Right cardiac atrium (tissue), 5 donors: Measurements from ENCODE around the gene KCNG2. TPM values are rescaled to one million over a fixed set of nuclear protein-coding genes. Genes with fewer than 3 reads are reported as not detected.

Experiments used
- ATAC-seq, 2 donors: fragments of 200-7000 bp; cut with Tn5 transposase; one replicate each; pipeline versions ENCODE4 v1.8.0 to v1.9.1; 2020; ENCODE audit warnings: moderate library complexity in 2 of 2, mild to moderate bottlenecking in 1 of 2
- DNase-seq, 3 donors: peaks; one replicate each; pipeline ENCODE4 v3.0.0-alpha.2; 2020
- H3K27ac ChIP-seq: one replicate; pipeline ENCODE4 v1.5.1; 2013; ENCODE audit warnings: mild to moderate bottlenecking, low read length, control low read depth, moderate library complexity
- H3K27me3 ChIP-seq: one replicate; pipeline ENCODE4 v1.6.1; 2013; ENCODE audit not compliant: control insufficient read depth, insufficient read depth
- H3K4me1 ChIP-seq: one replicate; pipeline ENCODE4 v1.6.1; 2013; ENCODE audit warnings: low read length; ENCODE audit not compliant: control insufficient read depth, insufficient read depth
- H3K4me3 ChIP-seq: one replicate; pipeline ENCODE4 v1.5.1; 2013; ENCODE audit warnings: low read length, control low read depth
- H3K9me3 ChIP-seq: one replicate; pipeline ENCODE4 v1.6.1; 2013; ENCODE audit warnings: low read length; ENCODE audit not compliant: control insufficient read depth
- WGBS: extraction: QIAGEN DNeasy Blood & Tissue Kit; methylation state at CpG from one replicate; pipeline ENCODE4 v1.1.7; 2013; 5-methylcytosine and 5-hydroxymethylcytosine counted together
- intact Hi-C, 4 donors: fragments of 100-400 bp; cut with DNase I; formaldehyde crosslinking; loops; one replicate each; pipeline versions ENCODE4 v1.11.0 to v1.14.0; 2022 to 2023
- polyA plus RNA-seq: library from polyadenylated mRNA; stranded (reverse); fragments of 200-250 nt; gene quantifications from one replicate; pipeline ENCODE4 v1.2.3, GENCODE V29; 2013
- total RNA-seq, 4 donors: library from RNA; stranded (reverse); fragmentation: NEBNext Ultra II Directional; extraction: Animal tissue kit (Norgen Biotek cat#: 25700); gene quantifications; one replicate each; pipeline ENCODE4 v1.2.1, GENCODE V29; 2021
- donor health status: healthy with polysubstance abuse.
- donor health status: DM: no; HTN: yes; CAD: no.
- donor health status: DM: no; HTN: no; CAD: no.
- donor health status: DM: no; HTN: yes; CAD: no; lungs with severe emphysema.
- donor health status: DM: yes; HTN: yes; CAD: no.

KCNG2 gene
- total and polyA plus RNA-seq, 5 donors, result 0.15 to 0.37 TPM; not detected in 3

DNA sequence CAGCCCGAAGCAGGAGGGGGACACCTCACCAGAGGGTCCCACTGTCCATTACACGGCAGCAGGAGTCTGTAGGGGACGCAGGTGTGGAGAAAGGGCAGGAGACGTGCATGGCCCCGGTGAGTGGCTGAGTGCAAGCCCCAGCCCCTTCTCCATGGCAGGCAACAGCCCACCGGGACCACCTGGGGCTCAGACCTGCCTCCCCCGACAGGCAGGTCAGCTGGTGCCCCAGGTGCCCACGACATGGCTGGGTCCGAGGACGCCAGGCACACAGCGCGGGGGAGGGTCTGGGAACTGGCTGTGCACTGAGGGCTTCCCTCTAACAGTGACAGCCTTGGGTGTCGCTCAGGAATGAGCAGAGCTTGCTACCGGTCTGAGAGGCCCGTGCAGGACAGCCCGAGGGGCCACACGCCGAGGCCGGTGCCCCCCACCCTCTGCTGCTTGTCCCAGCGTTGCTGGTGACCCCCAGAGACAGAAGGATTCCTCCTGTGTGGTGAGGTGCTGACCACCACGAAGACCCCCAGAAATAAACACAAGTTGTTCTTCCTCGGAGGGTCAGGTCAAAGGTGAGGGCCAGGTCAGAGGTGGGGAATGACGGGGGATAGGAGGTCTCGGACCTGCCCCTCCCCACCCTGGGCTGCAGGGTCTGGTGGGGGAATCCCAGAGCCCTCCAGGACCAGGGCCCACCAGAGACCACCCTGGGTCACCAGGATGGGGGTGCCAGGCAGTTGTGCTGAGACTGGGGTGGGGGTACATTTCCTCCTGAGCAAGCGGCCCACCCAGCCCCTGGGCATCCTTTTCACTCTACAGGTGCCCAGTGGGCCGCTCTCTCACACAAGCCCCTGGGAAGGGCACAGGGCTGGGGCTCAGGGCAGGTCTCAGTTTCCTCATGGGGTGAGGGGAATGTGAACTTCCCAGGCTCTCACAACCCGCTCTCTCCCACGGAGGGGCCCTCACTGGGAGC, 103.2 kb downstream of the KCNG2 start:
- H3K27me3 ChIP-seq, result no peaks in the 10 kb centered on the region
- no peaks in the 10 kb centered on the region for H3K4me1 ChIP-seq
- H3K9me3 ChIP-seq, result no peaks in the 10 kb centered on the region
- H3K4me3 ChIP-seq, result no peak overlapping the region
- WGBS, result 94% methylated on average over 28 of the region's 28 CpGs
- intact Hi-C loops, result no loop called here
- no peak for ATAC-seq
- peak; percentile 6 to 48 (median 26) for DNase-seq
- no peak overlapping the region for H3K27ac ChIP-seq

DNA sequence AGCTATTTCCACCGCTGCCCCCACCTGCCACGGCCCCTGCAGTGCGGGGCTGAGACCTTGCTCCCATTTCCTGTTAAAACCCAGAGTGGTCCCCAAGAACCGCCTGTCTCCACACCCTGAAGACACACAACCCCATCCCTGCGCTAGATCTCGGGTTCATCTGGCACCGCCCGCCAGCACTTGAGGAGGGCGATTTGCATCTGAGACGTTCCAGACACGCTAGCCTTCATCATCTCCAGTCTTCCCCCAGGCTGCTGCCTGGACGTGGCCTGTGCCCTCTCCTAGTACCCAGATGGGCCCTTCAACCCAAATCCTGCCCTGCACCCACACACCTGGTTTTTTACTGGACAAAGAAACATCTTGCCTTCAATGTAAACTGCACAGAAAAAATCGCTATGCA, 103.9 kb downstream of the KCNG2 start:
- 96% methylated on average over 13 of the region's 13 CpGs for WGBS
- DNase-seq (peak in 1 of 3 donors; percentile 32), ATAC-seq (no peak)
- H3K27ac ChIP-seq, result no peak overlapping the region
- intact Hi-C loops, result no loop called here
- H3K4me3 ChIP-seq, result no peak overlapping the region
- no peaks in the 10 kb centered on the region for H3K4me1 ChIP-seq
- no peaks in the 10 kb centered on the region for H3K27me3 ChIP-seq
- H3K9me3 ChIP-seq, result no peaks in the 10 kb centered on the region

DNA sequence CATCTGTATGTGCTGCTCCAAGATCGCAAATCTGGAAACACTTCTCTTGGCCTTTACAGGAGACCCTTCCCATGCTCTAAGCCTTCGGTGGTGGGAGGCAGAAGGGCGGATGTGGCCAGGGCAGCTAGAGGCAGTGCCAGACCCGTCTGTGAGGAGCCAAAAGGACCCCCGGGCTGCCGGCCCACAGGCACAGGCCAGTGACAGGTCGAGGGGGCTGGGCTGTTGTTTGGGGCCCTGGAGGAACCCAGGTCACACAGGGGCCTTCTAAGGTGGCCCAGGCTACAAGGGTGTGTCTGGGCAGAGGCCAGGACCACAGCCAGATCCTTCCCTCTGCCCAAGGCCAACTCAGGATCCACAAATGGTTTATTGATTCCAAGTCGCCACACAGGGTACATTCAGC, 104.3 kb downstream of the KCNG2 start:
- no peaks in the 10 kb centered on the region for H3K4me1 ChIP-seq
- no peak for DNase-seq
- WGBS, result 89% methylated on average over 8 of the region's 8 CpGs

DNA sequence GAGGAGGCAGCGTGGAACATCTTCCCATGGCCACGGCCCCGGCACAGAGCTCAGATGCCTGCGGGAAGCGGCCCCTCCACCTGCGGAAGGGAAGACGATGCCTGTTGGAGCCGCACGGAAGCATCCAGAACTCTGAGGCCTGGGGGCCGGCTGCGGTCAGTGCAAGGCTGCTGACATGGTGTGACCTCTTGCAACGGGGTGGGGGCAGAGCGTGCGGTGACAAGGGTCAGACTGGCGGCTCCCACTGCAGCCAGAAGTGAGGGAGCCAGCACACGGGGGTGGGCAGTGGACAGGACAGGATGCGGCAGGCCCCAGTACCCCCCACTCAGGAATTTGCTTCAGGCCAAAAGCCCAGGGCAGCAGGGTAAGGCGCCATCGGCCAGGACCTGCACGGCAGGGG, 104.9 kb downstream of the KCNG2 start:
- no peak overlapping the region for H3K4me3 ChIP-seq
- no peak for DNase-seq
- no peak for ATAC-seq
- no peak overlapping the region for H3K27ac ChIP-seq
- no peaks in the 10 kb centered on the region for H3K4me1 ChIP-seq
- WGBS, result 99% methylated on average over 20 of the region's 20 CpGs
- intact Hi-C loops, result no loop called here
- H3K27me3 ChIP-seq, result no peaks in the 10 kb centered on the region
- no peaks in the 10 kb centered on the region for H3K9me3 ChIP-seq

More for the DNA sequence above, 104.3 kb downstream of the KCNG2 start:
- no peak for ATAC-seq
- no peaks in the 10 kb centered on the region for H3K9me3 ChIP-seq
- H3K27ac ChIP-seq, result no peak overlapping the region
- no peak overlapping the region for H3K4me3 ChIP-seq
- no peaks in the 10 kb centered on the region for H3K27me3 ChIP-seq
- intact Hi-C loops, result no loop called here

DNA sequence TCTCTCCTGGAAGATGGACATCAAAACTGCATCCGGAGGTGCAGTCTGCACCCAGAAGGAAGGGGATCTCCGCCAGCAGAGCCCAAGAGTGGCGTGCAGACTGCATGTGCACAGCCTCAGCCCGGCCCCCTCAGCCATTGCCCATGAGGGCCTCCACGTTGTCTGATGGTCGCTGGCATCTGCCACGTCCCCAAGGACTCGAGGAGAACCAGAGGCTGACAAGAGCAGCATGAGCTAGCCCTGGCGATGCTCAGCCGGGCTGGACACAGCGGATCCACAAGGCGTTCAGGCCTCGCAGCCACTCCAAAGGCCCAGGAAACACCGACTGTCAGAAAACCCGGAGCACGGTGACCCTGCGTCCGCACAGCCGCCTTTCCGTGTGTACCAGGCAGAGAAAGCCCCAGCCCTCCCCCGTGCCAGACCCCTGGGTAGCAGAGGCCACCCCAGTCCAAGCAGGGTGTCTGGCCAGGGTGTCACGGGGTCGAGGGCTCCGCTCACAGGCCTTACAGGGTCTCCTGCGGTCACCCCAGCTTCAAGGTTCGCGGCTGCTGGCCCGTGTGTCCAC, 105.4 kb downstream of the KCNG2 start:
- Histone ChIP-seq H3K27ac (no peak overlapping the region), H3K27me3 (no peaks in the 10 kb centered on the region), H3K9me3 (no peaks in the 10 kb centered on the region), H3K4me1 (no peaks in the 10 kb centered on the region), H3K4me3 (no peak overlapping the region)
- peak in 1 of 3 donors; percentile 11 for DNase-seq
- no peak for ATAC-seq
- intact Hi-C loops, result no loop called here
- WGBS, result 97% methylated on average over 28 of the region's 28 CpGs

DNA sequence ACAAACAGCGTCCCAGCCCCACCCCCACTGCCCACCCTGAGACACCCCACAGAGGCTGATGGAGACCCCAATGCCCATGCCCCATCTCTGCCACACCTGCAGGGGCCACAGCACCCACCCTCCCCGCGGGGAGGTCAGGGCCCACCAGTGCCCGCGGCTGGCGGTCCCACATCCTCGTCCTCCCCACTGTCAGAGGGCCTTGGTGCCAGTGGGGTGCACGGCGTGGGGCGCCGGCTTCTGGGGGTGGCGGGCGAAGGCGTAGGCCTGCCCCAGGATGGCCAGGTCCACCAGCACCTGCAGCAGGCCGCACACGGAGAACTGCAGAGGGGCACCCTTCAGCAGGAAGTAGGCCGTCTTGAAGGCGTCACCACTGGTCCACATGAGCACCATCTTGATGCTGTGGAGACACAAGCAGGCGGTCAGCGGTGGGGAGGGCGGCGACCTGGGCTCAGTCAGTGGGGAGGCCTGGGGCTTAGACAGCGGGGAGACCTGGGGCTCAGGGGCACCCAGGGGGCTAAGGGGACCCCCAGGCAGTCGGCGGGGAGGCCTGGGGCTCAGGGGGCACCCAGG, 106.1 kb downstream of the KCNG2 start:
- no peaks in the 10 kb centered on the region for H3K4me1 ChIP-seq
- no peaks in the 10 kb centered on the region for H3K9me3 ChIP-seq

DNA sequence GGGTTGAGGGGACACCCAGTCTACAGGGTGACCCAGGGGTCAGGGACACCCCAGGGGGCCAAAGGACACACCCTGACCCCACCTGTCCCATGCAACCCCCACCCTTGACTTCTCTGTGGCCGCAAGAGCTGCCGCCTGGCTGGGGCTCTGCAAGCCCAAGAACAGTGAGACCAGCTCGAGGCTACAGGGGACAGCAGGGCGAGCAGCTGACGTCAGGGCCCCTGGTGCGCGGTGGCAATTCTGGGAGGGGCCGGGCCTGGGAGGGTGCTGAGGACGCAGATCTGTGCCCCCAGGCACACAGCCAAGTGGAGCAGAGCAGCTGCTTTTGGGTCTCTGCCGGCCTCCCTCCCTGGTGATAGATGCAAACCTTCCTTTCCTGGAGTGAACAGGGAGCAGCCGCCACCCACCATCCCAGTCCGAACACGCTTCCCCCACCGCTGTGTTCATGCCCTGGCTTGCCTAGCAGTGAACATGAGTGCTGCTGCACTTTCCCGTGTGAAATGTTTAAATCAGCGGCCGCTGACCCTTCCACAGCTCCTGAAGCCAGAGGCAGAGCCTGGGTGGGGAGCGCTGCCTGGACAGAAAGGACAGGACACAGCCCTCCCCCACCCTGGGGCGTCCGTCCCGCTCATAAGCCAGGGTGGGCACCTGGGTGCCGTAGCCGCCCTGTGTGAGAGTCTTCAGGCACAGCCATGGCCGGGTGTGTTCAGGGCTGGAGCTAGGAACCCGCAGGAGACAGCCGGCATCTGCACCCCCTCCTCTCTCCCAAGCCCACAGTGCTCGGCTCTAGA, 106.8 kb downstream of the KCNG2 start:
- ATAC-seq, result no peak
- no peak overlapping the region for H3K27ac ChIP-seq
- 94% methylated on average over 27 of the region's 27 CpGs for WGBS
- no peaks in the 10 kb centered on the region for H3K9me3 ChIP-seq
- no peaks in the 10 kb centered on the region for H3K4me1 ChIP-seq
- H3K4me3 ChIP-seq, result no peak overlapping the region
- DNase-seq, result peak in 1 of 3 donors; percentile 60
- intact Hi-C loops, result no loop called here
- H3K27me3 ChIP-seq, result no peaks in the 10 kb centered on the region

More for the DNA sequence above, 106.1 kb downstream of the KCNG2 start:
- ATAC-seq, result no peak
- intact Hi-C loops, result no loop called here
- Histone ChIP-seq H3K27ac (no peak overlapping the region), H3K27me3 (no peaks in the 10 kb centered on the region), H3K4me3 (no peak overlapping the region)
- DNase-seq, result peak in 2 of 3 donors; percentile 4 to 53
- WGBS, result 97% methylated on average over 25 of the region's 25 CpGs

DNA sequence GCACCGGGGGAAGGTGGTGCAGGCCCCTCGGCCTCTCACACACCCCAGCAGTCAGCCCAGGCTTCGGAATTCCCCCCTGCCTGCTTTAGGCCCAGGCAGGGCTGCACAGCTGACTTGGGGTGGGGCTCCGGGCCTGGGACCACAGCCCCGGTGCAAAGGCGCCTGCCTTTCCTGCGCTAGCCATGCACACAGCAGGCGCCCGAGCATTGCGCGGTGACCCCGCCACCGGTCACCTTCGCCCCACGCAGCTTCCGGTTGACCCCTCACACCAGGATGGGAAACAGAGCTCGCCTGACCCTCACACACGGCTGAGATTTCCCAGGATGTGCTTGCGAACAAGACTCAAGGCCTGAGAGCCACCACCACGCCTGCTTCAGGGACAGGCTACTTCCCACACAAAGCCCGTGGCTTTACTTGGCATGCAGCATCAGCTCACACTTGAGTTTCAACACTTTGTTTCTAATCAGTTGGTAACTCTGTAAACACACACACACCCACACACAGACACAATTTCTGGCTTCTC, 107.7 kb downstream of the KCNG2 start:
- no peaks in the 10 kb centered on the region for H3K4me1 ChIP-seq
- peak; percentile 56 to 61 for ATAC-seq
- WGBS, result 83% methylated on average over 21 of the region's 21 CpGs
- DNase-seq, result peak in 2 of 3 donors; percentile 59 to 76
- intact Hi-C loops, result no loop called here
- H3K4me3 ChIP-seq, result no peak overlapping the region
- H3K27me3 ChIP-seq, result no peaks in the 10 kb centered on the region
- H3K27ac ChIP-seq, result no peak overlapping the region
- H3K9me3 ChIP-seq, result no peaks in the 10 kb centered on the region

DNA sequence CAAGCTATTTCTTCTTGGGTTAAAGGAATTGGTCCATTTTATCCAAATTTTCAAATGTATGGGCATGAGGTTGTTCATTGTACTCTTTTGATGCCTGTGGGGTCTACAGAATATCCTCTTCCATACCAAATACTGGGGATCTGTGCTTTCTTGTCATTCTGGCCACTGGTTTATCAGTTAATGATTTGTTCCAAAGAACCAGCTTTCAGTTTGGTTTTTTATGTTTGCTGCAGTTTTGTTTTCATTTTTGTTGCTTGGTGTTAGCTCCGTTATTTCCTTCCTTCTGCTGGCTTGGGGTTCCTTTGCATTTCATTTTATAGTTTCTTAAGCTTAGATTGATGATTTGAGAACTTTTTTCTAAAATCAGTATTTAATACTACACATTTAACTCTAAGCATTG, 108.3 kb downstream of the KCNG2 start:
- Histone ChIP-seq H3K4me3 (no peak overlapping the region), H3K27me3 (no peaks in the 10 kb centered on the region), H3K27ac (no peak overlapping the region), H3K9me3 (no peaks in the 10 kb centered on the region), H3K4me1 (no peaks in the 10 kb centered on the region)
- 70% methylated on average over 1 of the region's 1 CpG for WGBS
- ATAC-seq (no peak), DNase-seq (no peak)
- intact Hi-C loops, result no loop called here

DNA sequence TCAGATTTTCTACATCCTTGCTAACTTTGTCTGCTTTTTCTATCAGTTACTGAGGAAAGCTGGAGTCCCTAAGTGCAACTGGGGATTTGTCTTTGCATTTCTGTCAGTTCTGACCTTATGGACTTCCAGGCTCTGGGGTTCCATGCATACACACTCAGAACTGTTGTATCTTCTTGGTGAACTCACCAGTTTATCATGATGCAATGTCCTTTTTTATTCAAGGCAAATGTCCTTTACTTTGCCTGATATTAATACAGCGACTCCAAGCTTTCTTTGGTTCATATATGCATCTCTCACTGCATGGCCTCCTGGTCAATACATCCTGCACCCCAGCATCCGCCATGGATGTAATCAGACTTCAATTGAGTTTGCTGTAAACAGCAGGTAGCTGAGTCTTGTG, 109.0 kb downstream of the KCNG2 start:
- no peak for DNase-seq
- H3K4me3 ChIP-seq, result no peak overlapping the region
- H3K27ac ChIP-seq, result no peak overlapping the region
- no peaks in the 10 kb centered on the region for H3K4me1 ChIP-seq
- intact Hi-C loops, result no loop called here
- 99% methylated on average over 2 of the region's 2 CpGs for WGBS
- H3K9me3 ChIP-seq, result no peaks in the 10 kb centered on the region
- ATAC-seq, result no peak
- no peaks in the 10 kb centered on the region for H3K27me3 ChIP-seq
